ENCODE measurements around the gene CWC27. TPM values are rescaled to one million over a fixed set of nuclear protein-coding genes. Genes with fewer than 3 reads are reported as not detected.

Gene CWC27
- total and polyA plus RNA-seq, 2 of the 13 experiments (the other 11 are each of a cell fraction or from before 2014, with no cell fraction given) = 21.1 to 25.7 TPM

GRCh38 chr5:64947031-64947430 is 178.3 kb downstream of the CWC27 start:
- Histone ChIP-seq H3K9me3 (ENCODE audit: low read length) (no peaks in the 10 kb centered on the region), H3K9ac (ENCODE audit: insufficient read depth, low read depth, low read length) (no peak overlapping the region), H3K4me2 (ENCODE audit: low read depth, low read length) (no peak overlapping the region), H3K27ac (ENCODE audit: extremely low read length, insufficient read depth, low read length) (no peak overlapping the region), H3K79me2 (ENCODE audit: insufficient read depth, low read length) (no peaks in the 10 kb centered on the region), H3K4me1 (ENCODE audit: insufficient read depth, low read length) (peaks cover 6% of the 10 kb centered on the region; the same call in 1 of the 2 replicates), H3K36me3 (replicated peaks in 1 of 2; ENCODE audit: control insufficient read depth in 1 of 2, insufficient read depth in 2 of 2, low read length in 2 of 2) (no peaks in the 10 kb centered on the region), H3K4me3 (replicated peaks in 1 of 3; ENCODE audit: insufficient read depth in 1 of 3, low read depth in 2 of 3, low read length in 3 of 3) (no peak overlapping the region), H4K20me1 (ENCODE audit: insufficient read depth, low read length) (no peaks in the 10 kb centered on the region), H3K27me3 (ENCODE audit: control insufficient read depth in 1 of 2, insufficient read depth in 2 of 2, low read length in 2 of 2) (no peaks in the 10 kb centered on the region), H2AFZ (ENCODE audit: low read length) (no peak overlapping the region)
- DNase-seq (ENCODE audit: low spot score) (peak; percentile 22), FAIRE-seq (no peak), ATAC-seq (no peak)
- no TSS peak for BruUV-seq (replicated peaks)
- WGBS (ENCODE audit: low lambda C conversion rate) = 97% methylated on average over 1 of the region's 1 CpG
- TF ChIP-seq ZNF329 (CRISPR knock-in tag; IDR thresholded peaks at IDR 0.05; ENCODE audit: low read depth) (no peak), ADNP (CRISPR knock-in tag; IDR thresholded peaks at IDR 0.05) (no peak), SAP130 (CRISPR knock-in tag; IDR thresholded peaks at IDR 0.05; ENCODE audit: low read depth) (no peak), NR1H2 (CRISPR knock-in tag; IDR thresholded peaks at IDR 0.05; ENCODE audit: borderline replicate concordance, low read depth) (no peak), HCFC1 (IDR thresholded peaks at IDR 0.05; ENCODE audit: low read depth, low read length) (no peak), ZBTB46 (CRISPR knock-in tag; IDR thresholded peaks at IDR 0.05; ENCODE audit: borderline replicate concordance) (no peak), ETV5 (CRISPR knock-in tag; IDR thresholded peaks at IDR 0.05; ENCODE audit: borderline replicate concordance) (no peak), ZFP82 (CRISPR knock-in tag; IDR thresholded peaks at IDR 0.05; ENCODE audit: borderline replicate concordance) (no peak), NR0B2 (CRISPR knock-in tag; IDR thresholded peaks at IDR 0.05) (no peak), DNMT3B (CRISPR knock-in tag; conservative IDR thresholded peaks at IDR 0.05) (no peak), SOX13 (IDR thresholded peaks at IDR 0.05) (no peak), SOX13 (CRISPR knock-in tag; conservative IDR thresholded peaks at IDR 0.05 in 1 of 2, IDR thresholded peaks at IDR 0.05 in 1 of 2) (no peak), EEA1 (CRISPR knock-in tag; IDR thresholded peaks at IDR 0.05; ENCODE audit: borderline replicate concordance) (no peak), DNMT1 (CRISPR knock-in tag; IDR thresholded peaks at IDR 0.05) (no peak), PLRG1 (conservative IDR thresholded peaks at IDR 0.05) (no peak), ZNF772 (CRISPR knock-in tag; IDR thresholded peaks at IDR 0.05) (no peak), KLF13 (CRISPR knock-in tag; IDR thresholded peaks at IDR 0.05) (no peak), SALL1 (CRISPR knock-in tag; IDR thresholded peaks at IDR 0.05) (no peak), CBX1 (IDR thresholded peaks at IDR 0.05; ENCODE audit: low read depth) (no peak), ZBTB20 (CRISPR knock-in tag; IDR thresholded peaks at IDR 0.05; ENCODE audit: borderline replicate concordance, low read depth) (no peak)
- TF ChIP-seq, protein P1, sequence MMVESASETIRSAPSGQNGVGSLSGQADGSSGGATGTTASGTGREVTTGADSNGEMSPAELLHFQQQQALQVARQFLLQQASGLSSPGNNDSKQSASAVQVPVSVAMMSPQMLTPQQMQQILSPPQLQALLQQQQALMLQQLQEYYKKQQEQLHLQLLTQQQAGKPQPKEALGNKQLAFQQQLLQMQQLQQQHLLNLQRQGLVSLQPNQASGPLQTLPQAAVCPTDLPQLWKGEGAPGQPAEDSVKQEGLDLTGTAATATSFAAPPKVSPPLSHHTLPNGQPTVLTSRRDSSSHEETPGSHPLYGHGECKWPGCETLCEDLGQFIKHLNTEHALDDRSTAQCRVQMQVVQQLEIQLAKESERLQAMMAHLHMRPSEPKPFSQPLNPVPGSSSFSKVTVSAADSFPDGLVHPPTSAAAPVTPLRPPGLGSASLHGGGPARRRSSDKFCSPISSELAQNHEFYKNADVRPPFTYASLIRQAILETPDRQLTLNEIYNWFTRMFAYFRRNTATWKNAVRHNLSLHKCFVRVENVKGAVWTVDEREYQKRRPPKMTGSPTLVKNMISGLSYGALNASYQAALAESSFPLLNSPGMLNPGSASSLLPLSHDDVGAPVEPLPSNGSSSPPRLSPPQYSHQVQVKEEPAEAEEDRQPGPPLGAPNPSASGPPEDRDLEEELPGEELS (CRISPR knock-in tag; IDR thresholded peaks at IDR 0.05) = no peak
- intact Hi-C loops (cut with micrococcal nuclease; ENCODE audit: unreplicated experiment) (no loop called here), in situ Hi-C loops (cut with HindIII; ENCODE audit: extremely low pct_ligation_motif_present, low pct_unique_long_range_greater_than_20kb) (no loop called here)
- ChIA-PET CTCF (ENCODE audit: low intra/inter-chr PET ratio, low total read pairs) (no interaction called here), POLR2A (no interaction called here)
